Raji (cell line): Measurements from ENCODE around the gene PTCD1.
A peak's percentile ranks its signal among the peaks of the same experiment; 100 is the strongest.

Experiments
- POLR2A ChIP-seq: IDR thresholded peaks from 2 replicates; pipeline ENCODE4 v1.6.1; 2011; ENCODE audit warnings: low read depth, low read length, control low read depth; ENCODE audit not compliant: insufficient read depth

PTCD1 gene, protein sequence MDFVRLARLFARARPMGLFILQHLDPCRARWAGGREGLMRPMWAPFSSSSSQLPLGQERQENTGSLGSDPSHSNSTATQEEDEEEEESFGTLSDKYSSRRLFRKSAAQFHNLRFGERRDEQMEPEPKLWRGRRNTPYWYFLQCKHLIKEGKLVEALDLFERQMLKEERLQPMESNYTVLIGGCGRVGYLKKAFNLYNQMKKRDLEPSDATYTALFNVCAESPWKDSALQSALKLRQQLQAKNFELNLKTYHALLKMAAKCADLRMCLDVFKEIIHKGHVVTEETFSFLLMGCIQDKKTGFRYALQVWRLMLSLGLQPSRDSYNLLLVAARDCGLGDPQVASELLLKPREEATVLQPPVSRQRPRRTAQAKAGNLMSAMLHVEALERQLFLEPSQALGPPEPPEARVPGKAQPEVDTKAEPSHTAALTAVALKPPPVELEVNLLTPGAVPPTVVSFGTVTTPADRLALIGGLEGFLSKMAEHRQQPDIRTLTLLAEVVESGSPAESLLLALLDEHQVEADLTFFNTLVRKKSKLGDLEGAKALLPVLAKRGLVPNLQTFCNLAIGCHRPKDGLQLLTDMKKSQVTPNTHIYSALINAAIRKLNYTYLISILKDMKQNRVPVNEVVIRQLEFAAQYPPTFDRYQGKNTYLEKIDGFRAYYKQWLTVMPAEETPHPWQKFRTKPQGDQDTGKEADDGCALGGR

DNA sequence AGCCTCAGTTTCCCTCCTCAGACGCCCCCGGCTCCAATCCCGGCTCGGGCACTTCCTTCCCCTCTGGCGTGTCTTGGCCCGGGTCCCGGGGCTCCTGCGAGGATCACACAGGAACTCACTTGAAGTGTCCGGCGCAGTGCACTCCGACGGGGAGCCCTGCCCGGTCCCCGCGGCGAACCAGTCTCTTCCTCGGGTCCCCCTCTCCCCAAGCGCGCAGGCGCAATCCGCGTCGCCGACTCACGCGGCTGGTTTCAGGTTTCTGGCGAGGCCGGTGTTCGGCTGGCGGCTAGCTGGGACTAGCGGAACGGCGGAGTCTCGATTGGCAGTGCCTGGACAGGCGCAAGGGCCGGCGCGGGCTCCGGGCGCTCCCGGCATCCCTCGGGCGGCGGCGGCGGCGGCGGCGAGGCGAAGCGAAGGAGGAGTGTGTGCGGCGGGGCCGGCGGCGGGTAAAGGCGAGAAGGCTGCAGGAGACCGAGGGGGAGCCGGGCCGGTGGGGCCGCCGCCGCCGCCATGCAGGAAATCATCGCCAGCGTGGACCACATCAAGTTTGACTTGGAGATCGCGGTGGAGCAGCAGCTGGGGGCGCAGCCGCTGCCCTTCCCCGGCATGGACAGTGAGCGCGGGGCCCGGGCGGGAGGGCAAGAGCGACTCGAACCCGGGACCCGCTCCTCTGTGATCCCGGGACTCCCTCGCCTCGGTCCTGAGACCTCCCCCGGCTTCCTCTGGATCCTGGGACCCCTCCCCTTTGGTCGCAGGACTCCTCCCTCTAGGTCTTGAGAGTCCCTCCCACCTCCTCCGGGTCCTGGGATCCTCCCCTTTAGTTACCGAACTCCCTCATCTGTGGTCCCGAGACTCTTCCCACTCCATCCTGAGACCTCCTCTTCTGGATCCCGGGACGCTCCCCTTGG lies at the start of gene PTCD1, which contains the start of gene CPSF4:
Gene PTCD1 (minus strand): TSS at position 226 of the 908 bp plus-strand sequence. CDS start 3,556 bp downstream, outside the sequence.
Gene CPSF4 (plus strand): TSS at position 371 of the 908 bp plus-strand sequence. CDS start 140 bp downstream, at position 511.
- TF ChIP-seq POLR2A = peak; percentile 73; the same call in 1 of the 2 replicates

DNA sequence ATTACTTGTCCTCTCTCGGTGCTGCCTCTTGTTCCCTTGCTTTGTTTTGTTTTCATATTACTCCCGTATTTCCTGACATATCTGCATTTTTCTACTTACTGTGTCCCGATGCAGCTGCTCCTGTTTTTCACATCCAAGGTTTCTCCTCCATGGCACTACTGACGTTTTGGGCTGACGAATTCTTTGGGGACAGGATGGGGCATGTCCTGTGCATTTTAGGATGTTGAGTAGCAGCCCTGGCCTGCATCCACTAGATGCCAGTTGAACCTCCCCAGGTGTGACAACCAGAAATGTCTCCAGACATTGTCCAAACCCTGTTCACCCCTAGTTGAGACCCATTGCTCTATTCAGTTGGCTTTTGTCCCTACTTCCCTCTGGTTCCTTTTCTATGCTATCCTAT lies 46.5 kb upstream of the PTCD1 start:
- TF ChIP-seq POLR2A = no peak

DNA sequence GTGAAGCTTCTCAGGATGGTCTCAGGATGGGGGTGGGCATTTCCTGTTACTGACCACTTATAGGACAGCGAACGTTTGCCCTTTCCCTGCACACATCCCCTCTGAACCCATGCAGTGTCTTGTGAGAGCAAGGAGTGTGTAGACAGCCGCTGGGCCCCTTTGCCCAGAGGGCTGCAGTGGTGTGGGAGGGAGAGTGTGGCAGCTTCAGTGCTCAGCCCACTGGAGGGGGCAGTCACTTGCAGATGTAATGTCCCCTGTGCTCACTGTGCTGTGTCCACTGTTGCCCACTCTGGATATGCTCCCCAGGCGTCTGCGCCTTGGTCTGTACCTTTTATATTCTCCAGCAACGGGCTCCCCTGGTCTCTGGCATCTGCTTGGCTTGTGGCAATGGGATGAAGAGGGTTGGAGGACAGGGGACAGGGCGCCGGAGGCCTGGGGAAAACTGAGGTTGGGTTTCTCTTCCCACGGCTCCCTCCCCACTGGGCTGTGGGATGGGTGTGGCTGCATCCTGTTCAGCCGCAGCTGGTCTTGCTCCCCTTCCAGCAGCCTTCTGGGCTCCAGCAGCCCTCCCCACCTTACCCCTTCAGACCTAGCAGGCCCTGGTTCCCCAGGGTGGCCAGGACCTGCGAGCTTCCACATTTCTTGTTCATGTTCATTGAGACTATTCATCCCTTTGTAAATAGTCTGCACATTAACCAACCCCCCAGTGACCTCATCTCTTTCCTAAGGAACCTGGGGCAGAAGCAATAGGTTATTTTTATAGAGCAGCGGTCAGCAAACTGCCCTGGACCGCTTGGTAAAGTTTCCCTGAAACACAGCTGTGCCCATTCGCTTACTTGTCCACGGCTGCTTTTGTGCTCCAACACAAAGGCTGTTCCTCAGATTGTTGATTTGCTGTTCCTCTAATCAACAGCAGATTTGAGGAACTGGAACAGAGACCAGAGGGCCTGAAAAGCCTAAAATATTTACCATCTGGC lies 40.2 kb upstream of the PTCD1 start:
- no peak for TF ChIP-seq POLR2A

DNA sequence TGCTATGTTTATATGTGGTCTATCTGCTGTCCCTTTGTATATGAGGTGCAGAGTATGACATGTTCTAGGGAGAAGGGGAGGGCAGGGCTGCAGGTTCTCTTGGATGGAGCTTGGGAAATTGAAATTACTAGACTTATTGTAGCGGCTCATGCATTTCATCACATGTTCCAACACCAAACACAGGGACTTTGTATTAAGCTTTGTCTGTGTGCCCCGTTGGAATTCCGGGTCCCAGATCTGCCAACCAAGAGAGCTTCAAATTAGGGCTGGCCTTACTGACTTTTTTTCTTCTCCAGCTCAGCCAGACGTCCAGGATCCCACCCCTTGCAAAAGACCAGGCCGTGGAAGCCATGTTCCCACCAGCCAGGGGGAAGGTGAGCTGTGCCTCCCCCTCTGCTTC lies 37.5 kb upstream of the PTCD1 start:
- no peak for TF ChIP-seq POLR2A

DNA sequence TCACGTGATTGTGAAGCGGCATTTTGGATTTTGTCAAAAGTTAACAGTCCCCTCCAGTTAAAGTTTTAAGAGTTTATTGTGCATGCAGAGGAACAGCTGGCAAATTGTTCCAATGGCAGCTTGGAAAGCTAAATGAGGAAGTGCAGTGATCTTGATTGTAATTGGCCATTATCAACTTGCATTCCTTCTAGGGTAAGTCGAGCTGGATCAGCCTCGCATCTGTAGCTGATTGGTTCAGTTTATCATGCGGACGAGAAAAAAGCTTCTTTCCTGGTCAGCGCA lies 34.7 kb upstream of the PTCD1 start:
- TF ChIP-seq POLR2A = no peak

DNA sequence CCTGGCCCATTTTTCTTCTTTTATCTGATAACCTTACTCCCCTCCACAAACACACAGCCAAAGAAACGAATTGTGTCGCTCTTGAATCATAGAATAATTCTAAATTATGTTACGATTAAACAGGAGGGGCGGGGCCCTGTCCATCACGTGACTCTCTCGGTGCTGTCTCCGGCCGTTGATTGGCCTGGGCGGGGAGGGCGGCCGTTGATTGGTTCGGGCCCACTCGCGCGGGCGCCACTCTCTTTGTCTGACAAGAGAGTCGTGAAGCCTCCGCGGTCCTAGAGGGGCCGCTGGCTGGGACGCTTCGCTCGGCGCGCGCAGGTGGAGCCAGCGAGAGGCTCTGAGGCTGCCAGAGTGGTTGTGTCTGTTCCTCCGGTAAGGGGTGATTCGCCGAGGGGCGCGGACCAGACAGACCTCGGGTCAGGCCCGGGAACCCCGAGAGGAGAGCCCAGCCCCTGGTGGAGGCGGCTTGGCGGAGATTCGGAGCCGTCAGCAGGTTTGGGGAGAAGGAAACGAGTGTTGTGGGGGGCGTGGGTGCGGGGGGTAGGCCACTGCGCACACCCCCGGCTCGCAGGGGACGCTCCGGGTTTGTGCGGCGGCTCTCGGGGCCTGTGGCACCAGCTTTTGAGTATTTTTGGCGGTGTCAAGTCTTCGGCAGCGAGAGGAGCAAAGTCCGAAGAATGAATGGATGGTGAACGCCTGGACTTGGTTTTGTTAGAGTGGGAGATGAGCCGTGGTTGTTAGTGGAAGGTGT lies 34.1 kb upstream of the PTCD1 start, which contains the start of gene ZNF789:
Gene ZNF789 (plus strand): TSS at position 330 of the 754 bp plus-strand sequence. CDS start 3,567 bp downstream, outside the sequence.
- peak; percentile 83 for TF ChIP-seq POLR2A

DNA sequence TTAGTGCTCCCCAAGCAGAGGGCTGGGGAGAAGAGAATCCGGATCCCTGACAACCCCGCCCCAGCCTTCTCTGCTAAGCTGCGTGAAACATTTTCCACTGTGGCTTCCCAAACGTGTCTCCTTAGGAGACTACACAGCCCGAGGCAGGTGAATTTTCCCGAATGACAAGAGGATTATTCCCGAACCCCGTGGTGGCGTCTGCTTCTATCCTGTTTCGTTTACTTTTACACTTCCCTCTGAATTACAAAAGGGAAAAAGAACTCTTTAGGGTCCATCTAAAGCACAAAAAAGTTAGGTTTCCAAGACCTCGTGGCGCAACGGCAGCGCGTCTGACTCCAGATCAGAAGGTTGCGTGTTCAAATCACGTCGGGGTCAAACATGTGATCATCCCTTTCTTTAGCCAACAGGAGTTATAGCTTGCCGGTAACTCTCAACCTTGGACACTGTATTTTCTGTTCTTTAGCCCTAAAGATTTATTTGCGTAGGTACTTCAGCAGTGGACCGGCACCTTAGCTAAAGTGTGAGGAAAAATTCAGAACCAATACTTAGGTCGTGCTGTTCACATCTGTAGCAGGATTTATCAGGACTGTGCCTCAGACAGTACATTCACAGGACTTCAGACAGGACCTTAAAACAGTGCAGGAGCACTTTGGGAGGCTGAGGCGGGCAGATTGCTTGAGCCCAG lies 30.9 kb upstream of the PTCD1 start:
- TF ChIP-seq POLR2A = no peak

DNA sequence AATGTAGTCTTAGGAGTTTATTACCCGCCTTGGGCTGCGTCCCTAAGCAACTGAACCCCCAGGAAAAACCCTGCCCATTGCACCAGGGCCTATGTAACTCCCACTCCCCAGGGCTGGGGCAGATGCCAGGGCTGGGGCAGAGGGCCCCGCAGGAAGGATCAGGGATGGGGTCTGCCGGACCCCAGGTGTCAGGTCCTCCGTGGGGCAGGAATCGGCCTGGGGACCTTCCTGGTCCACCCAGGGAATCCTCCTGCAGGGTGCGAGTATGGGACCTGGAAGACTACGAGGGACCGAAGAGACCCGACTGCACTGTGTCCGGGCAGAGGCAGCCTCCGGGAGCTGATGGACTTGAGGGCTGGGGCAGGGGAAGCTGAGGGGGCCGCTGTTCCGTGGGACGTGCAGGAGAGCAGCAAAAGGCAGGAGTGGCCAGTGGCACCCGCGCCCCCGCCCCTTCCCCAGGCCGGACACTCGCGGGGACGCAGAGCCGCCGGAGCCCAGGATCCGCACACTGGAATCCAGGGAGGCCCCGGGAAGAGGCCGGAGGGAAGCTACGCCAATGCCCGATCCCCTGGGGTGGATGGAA lies 29.8 kb upstream of the PTCD1 start:
- no peak for TF ChIP-seq POLR2A

DNA sequence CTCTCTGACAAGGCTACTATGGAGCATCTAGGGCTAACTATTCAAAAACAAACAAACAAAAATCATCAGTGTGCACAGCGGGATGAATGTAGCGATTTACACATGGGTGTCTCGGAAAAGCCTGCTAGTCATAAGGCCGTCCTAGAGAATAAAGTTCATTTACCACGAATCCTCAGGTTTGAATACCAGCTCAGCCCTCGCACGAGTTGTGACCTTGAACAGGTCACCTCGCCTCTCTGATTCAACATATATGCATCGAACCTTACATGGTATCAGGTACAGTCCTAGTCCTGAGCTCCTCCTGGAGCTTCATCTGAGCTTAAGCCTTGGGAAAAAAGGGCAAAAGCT lies 26.8 kb upstream of the PTCD1 start:
- no peak for TF ChIP-seq POLR2A

DNA sequence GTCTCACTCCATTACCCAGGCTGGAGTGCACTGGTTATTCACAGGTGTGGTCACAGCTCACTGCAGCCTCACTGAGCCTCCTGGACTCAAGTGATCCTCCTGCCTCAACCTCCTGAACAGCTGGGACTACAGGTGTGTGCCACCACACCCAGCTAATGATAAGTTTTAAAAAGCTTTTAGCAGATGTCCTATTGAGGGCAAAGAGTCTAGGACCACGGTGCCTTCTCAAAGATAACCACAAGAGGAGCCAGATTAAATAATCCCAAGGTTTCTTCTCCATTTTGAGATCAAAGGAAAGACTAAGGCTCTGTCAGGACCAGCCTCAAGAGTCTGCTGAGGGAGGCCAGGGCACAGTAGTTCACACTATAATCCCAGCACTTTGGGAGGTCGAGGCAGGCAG lies 22.6 kb upstream of the PTCD1 start:
- TF ChIP-seq POLR2A = no peak

DNA sequence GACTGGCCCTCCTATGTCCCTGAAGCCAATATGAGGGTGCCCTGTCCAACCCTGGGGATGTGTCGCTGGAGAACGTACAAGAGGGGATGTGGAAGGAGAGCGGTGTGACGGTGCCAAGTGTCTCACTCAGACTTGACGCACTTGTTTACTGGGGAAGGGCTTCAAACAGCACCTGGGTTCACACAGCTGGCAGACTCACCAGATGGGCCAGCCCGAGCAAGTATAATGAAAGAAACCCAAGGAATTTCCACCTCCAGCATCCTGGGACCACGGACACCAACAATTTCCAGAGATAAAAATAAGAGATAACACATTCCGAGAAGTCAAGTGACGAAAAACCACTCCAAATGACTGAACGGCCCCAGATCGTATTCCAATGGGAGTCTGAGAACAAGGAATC lies 22.1 kb upstream of the PTCD1 start:
- TF ChIP-seq POLR2A = no peak

DNA sequence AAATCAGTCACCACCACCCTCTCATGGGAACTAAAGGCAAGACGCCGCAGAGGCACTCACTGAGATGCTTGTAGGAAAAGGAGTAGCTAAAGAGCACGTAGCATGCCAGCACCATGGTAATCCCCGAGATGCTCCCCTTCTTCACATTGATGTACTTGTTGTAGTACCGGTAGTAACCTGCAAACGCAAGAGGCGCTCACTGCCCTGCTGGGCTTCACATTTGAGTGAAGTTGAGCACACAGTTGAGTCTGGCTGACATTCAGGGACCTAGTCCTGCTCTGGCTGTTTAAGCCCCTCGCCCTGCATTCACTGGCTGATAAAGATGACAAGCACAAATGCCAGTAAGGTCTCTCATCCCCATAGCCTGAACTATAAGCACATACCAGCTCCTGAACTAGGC lies 20.5 kb upstream of the PTCD1 start:
- TF ChIP-seq POLR2A = no peak; the same call in 1 of the 2 replicates
